ENCODE measurements around the gene MAP3K7. TPM values are rescaled to one million over a fixed set of nuclear protein-coding genes. Genes with fewer than 3 reads are reported as not detected.

Gene MAP3K7
- total and polyA plus RNA-seq, 2 of the 8 experiments (the other 6 are each of a cell fraction or from before 2014, with no cell fraction given), result 27.3 to 34.8 TPM

GRCh38 chr6:90544081-90544480, 42.8 kb downstream of the MAP3K7 start:
- FAIRE-seq, result no peak
- Histone ChIP-seq H2BK120ac (replicated peaks; ENCODE audit: low read depth, low read length) (no peak overlapping the region), H4K8ac (ENCODE audit: extremely low read depth, insufficient read depth, low read length) (no peak overlapping the region), H2AFZ (ENCODE audit: low read length) (no peak overlapping the region), H3K18ac (ENCODE audit: extremely low read depth, low read length) (no peak overlapping the region), H3K4me3 (ENCODE audit: extremely low read depth in 1 of 4, insufficient read depth in 2 of 4, low read depth in 3 of 4, low read length in 4 of 4) (no peak overlapping the region), H3K79me2 (ENCODE audit: control insufficient read depth in 1 of 2, insufficient read depth in 2 of 2, low read length in 2 of 2) (no peaks in the 10 kb centered on the region), H3K79me1 (ENCODE audit: low read depth, low read length) (no peaks in the 10 kb centered on the region), H3K4ac (replicated peaks; ENCODE audit: insufficient read length, low read depth, low read length) (no peak overlapping the region), H3K56ac (replicated peaks; ENCODE audit: insufficient read length, low read depth, low read length) (no peak overlapping the region), H3K4me1 (replicated peaks in 1 of 4; ENCODE audit: control insufficient read depth in 3 of 4, insufficient read depth in 4 of 4, low read length in 3 of 4) (no peaks in the 10 kb centered on the region), H3K9me3 (ENCODE audit: insufficient read depth in 2 of 2, low read depth in 1 of 2, low read length in 1 of 2) (no peaks in the 10 kb centered on the region), H2BK12ac (ENCODE audit: low read depth, low read length) (no peak overlapping the region), H3K23me2 (ENCODE audit: low read depth, low read length) (no peaks in the 10 kb centered on the region), H3K9ac (replicated peaks in 1 of 4; ENCODE audit: extremely low read depth in 1 of 4, low read depth in 3 of 4, low read length in 3 of 4) (no peak overlapping the region), H3K27ac (ENCODE audit: low read depth, low read length) (no peak overlapping the region), H3K23ac (ENCODE audit: insufficient read length) (no peak overlapping the region), H2AK5ac (ENCODE audit: low read depth, low read length) (no peak overlapping the region), H2BK20ac (ENCODE audit: low read length) (no peak overlapping the region), H4K20me1 (replicated peaks in 1 of 2; ENCODE audit: control insufficient read depth in 1 of 2, insufficient read depth in 2 of 2, low read length in 2 of 2) (no peaks in the 10 kb centered on the region), H2BK15ac (ENCODE audit: low read length) (no peak overlapping the region), H2BK5ac (ENCODE audit: low read depth, low read length) (no peak overlapping the region), H4K5ac (ENCODE audit: insufficient read length, low read depth, low read length) (no peak overlapping the region), H4K91ac (replicated peaks; ENCODE audit: insufficient read length, low read length) (no peak overlapping the region), H3K4me2 (ENCODE audit: insufficient read depth in 1 of 2, low read depth in 2 of 2, low read length in 2 of 2) (no peak overlapping the region), H3K27me3 (replicated peaks in 1 of 4; ENCODE audit: control insufficient read depth in 3 of 4, extremely low read depth in 1 of 4, insufficient read depth in 3 of 4, low read length in 3 of 4) (no peaks in the 10 kb centered on the region), H3K14ac (ENCODE audit: insufficient read length) (no peak overlapping the region), H3K36me3 (ENCODE audit: control insufficient read depth in 2 of 4, insufficient read depth in 4 of 4, low read length in 3 of 4) (peaks cover 0 to 46% (median 31%) of the 10 kb centered on the region in 4 experiments; a peak in 6 of 8 replicates)
- DNase-seq (ENCODE audit: low read depth in 1 of 2, low spot score in 2 of 2), result no peak
- ChIA-PET CTCF (ENCODE audit: partially characterized antibody) (no interaction called here), POLR2A (ENCODE audit: partially characterized antibody) (no interaction called here)
- TF ChIP-seq GTF2F1 (IDR thresholded peaks at IDR 0.05; ENCODE audit: borderline replicate concordance, low read depth, low read length) (no peak), HDAC6 (IDR thresholded peaks at IDR 0.05; ENCODE audit: low read depth, low read length) (no peak), CTBP2 (IDR thresholded peaks at IDR 0.05; ENCODE audit: borderline replicate concordance, insufficient read depth, insufficient read length, low read length) (no peak)

Data from H1 (cell line).